Osteocyte (in vitro differentiated cells): ENCODE data around the gene ZNF808. TPM values are rescaled to one million over a fixed set of nuclear protein-coding genes. Genes with fewer than 3 reads are reported as not detected.
A peak's percentile ranks its signal among the peaks of the same experiment; 100 is the strongest.
"Not testable (repeated sequence)": the region's sequence is repeated elsewhere in the genome, so short reads cannot be mapped to it uniquely, and the experiment has no call there.

Source experiments
- DNase-seq: peaks from one replicate; pipeline ENCODE4 v3.0.0; 2021; ENCODE audit warnings: mixed read lengths; ENCODE audit not compliant: unreplicated experiment; ENCODE audit errors: extremely low spot score
- H3K27ac Mint-ChIP-seq: one replicate; pipeline ENCODE4 v1.8.0; 2021; ENCODE audit warnings: mild to moderate bottlenecking, mixed read lengths; ENCODE audit not compliant: unreplicated experiment
- H3K27me3 Mint-ChIP-seq: one replicate; pipeline ENCODE4 v1.8.0; 2021; ENCODE audit warnings: mixed read lengths; ENCODE audit not compliant: unreplicated experiment
- H3K36me3 Mint-ChIP-seq: one replicate; pipeline ENCODE4 v1.8.0; 2021; ENCODE audit warnings: mixed read lengths; ENCODE audit not compliant: unreplicated experiment
- H3K4me1 Mint-ChIP-seq: one replicate; pipeline ENCODE4 v1.8.0; 2021; ENCODE audit warnings: mixed read lengths; ENCODE audit not compliant: unreplicated experiment
- H3K4me3 Mint-ChIP-seq: one replicate; pipeline ENCODE4 v1.8.0; 2021; ENCODE audit warnings: mild to moderate bottlenecking, moderate library complexity, mixed read lengths; ENCODE audit not compliant: unreplicated experiment
- H3K9me3 Mint-ChIP-seq: one replicate; pipeline ENCODE4 v1.8.0; 2021; ENCODE audit warnings: mixed read lengths; ENCODE audit not compliant: unreplicated experiment
- long read RNA-seq: library from polyadenylated mRNA; unstranded; transcript quantifications from one replicate; pipeline ENCODE4 v2.0.0, GENCODE V29; 2021
- total RNA-seq: library from RNA; stranded (reverse); gene quantifications from 2 replicates; pipeline ENCODE4 v1.2.1, GENCODE V29; 2021
- TF ChIP-seq, protein P1 (sequence below): fragments of 200-600 bp; sonication (generic); IDR thresholded peaks from 2 replicates; pipeline ENCODE4 v1.5.0; 2021; ENCODE audit warnings: antibody characterized with exemption, mild to moderate bottlenecking, moderate library complexity

Gene ZNF808
- 22.8 and 29.2 TPM in 2 replicates for total RNA-seq
- long read RNA-seq, transcript ZNF808-205 (4 exons, 553 nt), result minor isoform, 6 of 29 reads
- long read RNA-seq, transcript ZNF808-201 (5 exons, 3,600 nt), result major isoform, 11 of 29 reads
- long read RNA-seq, partial matches to known transcripts, result 4 of 29 reads
- long read RNA-seq, other reads (novel, unspliced or antisense), result 5 of 29 reads

DNA sequence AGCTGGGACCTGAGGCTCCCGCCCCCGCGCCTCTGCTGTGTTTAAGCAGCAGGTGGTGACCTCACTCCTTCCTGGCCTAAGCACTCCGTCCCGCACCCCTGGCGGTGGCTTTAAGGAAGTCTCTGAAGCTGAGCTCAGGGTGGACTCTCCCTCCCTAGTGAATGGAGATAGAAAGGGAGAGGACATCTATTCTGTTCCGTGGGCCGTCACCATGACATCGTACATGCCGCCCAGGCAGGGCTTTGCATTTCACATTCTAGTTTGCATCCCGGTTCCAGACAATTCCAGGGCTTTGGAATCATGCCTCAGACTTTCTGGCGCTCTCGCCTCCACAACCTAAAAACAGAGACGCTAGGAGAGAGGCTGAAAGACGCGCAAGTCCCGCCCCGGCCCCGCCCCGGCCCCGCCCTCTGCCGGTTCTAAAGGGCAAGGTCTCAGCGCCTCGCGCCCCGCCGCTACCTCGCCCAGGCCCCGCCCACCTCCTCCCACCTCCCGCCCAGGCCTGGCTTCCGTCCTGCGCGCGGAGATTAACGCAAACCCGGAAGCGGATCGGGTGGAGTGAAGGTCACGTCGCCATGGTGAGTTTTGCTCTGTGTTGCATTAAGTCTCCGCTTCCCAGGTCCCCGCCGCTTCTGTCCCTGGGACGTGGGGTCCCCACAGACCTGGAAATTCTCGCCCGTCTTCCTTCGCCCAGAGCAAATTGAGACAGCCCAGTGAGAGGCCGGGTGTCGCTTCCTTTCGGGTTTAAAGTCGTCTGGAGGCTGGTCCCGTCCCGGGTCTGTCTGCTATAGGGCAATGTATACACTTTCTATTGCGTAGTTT lies at the start of gene ZNF808:
TSS of gene ZNF808 (plus strand) at position 535 of the 822 bp plus-strand sequence. CDS start 15,617 bp downstream, outside the sequence.
- Mint-ChIP-seq H3K27me3 (no peaks in the 10 kb centered on the region), H3K27ac (peak within 1 kb of the TSS; percentile 97), H3K4me1 (peaks cover 15% of the 10 kb centered on the region), H3K9me3 (peaks cover under 1% of the 10 kb centered on the region), H3K4me3 (peak within 1 kb of the TSS; percentile 95), H3K36me3 (peaks cover 10% of the 10 kb centered on the region)
- TF ChIP-seq, protein P1, sequence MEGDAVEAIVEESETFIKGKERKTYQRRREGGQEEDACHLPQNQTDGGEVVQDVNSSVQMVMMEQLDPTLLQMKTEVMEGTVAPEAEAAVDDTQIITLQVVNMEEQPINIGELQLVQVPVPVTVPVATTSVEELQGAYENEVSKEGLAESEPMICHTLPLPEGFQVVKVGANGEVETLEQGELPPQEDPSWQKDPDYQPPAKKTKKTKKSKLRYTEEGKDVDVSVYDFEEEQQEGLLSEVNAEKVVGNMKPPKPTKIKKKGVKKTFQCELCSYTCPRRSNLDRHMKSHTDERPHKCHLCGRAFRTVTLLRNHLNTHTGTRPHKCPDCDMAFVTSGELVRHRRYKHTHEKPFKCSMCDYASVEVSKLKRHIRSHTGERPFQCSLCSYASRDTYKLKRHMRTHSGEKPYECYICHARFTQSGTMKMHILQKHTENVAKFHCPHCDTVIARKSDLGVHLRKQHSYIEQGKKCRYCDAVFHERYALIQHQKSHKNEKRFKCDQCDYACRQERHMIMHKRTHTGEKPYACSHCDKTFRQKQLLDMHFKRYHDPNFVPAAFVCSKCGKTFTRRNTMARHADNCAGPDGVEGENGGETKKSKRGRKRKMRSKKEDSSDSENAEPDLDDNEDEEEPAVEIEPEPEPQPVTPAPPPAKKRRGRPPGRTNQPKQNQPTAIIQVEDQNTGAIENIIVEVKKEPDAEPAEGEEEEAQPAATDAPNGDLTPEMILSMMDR, result peak; percentile 64
- peak; percentile 96 for DNase-seq

DNA sequence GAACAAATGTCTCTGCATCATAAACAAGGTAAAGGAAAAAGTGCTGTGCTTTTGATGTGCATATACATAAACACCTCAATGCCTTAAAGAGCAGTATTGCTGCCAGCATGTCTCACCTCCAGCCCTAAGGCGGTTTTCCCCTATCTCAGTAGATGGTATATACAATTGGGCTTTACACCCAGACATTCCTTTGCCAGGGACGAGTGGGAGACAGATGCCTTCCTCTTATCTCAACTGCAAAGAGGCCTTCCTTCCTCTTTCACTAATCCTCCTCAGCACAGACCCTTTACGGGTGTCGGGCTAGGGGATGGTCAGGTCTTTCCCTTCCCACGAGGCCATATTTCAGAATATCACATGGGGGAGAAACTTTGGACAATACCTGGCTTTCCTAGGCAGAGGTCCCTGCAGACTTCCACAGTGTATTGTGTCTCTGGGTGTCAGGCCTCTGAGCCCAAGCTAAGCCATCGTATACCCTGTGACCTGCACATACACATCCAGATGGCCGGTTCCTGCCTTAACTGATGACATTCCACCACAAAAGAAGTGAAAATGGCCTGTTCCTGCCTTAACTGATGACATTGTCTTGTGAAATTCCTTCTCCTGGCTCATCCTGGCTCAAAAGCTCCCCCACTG lies 43.2 kb upstream of the ZNF808 start:
- peaks cover 28% of the 10 kb centered on the region for H3K9me3 Mint-ChIP-seq
- DNase-seq, H3K27me3 Mint-ChIP-seq, H3K36me3 Mint-ChIP-seq, H3K4me3 Mint-ChIP-seq, H3K4me1 Mint-ChIP-seq, H3K27ac Mint-ChIP-seq: not testable (repeated sequence)

DNA sequence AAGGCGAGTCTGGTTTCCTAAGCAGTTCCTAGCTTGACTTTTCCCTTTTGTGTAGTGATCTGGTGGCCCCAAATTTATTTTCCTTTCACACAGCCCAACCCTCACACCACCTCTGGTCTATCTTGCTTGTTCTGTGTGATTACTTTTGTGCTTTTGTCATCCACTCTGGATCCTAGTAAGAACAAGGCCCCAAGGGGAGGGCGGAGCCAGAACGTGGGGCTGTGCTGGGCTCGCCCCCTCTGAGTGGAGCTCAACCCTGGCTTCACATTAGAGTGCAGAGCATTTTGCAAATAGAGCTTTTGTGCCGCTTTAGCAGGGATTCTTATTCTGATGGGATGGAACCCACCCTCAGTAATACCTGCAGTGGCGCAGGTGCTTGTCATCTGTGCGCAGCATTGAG lies 42.4 kb upstream of the ZNF808 start:
- H3K9me3 Mint-ChIP-seq, result peaks cover 28% of the 10 kb centered on the region
- H3K27me3 Mint-ChIP-seq, H3K27ac Mint-ChIP-seq, H3K36me3 Mint-ChIP-seq, H3K4me3 Mint-ChIP-seq, H3K4me1 Mint-ChIP-seq: not testable (repeated sequence)
- DNase-seq, result peak; percentile 63

DNA sequence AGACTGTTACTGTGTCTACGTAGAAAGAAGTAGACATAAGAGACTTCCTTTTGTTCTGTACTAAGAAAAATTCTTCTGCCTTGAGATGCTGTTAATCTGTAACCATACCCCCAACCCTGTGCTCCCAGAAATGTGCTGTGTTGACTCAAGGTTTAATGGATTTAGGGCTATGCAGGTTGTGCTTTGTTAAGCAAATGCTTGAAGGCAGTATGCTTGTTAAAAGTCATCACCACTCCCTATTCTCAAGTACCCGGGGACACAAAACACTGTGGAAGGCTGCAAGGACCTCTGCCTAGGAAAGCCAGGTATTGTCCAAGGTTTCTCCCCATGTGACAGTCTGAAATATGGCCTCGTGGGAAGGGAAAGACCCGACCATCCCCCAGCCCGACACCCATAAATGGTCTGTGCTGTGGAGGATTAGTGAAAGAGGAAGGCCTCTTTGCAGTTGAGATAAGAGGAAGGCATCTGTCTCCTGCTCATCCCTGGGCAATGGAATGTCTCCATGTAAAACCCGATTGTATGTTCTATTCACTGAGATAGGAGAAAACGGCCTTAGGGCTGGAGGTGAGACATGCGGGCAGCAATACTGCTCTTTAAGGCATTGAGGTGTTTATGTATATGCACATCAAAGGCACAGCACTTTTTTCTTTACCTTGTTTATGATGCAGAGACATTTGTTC lies 41.8 kb upstream of the ZNF808 start:
- DNase-seq, H3K4me3 Mint-ChIP-seq: not testable (repeated sequence)
- peaks cover 29% of the 10 kb centered on the region for H3K9me3 Mint-ChIP-seq

DNA sequence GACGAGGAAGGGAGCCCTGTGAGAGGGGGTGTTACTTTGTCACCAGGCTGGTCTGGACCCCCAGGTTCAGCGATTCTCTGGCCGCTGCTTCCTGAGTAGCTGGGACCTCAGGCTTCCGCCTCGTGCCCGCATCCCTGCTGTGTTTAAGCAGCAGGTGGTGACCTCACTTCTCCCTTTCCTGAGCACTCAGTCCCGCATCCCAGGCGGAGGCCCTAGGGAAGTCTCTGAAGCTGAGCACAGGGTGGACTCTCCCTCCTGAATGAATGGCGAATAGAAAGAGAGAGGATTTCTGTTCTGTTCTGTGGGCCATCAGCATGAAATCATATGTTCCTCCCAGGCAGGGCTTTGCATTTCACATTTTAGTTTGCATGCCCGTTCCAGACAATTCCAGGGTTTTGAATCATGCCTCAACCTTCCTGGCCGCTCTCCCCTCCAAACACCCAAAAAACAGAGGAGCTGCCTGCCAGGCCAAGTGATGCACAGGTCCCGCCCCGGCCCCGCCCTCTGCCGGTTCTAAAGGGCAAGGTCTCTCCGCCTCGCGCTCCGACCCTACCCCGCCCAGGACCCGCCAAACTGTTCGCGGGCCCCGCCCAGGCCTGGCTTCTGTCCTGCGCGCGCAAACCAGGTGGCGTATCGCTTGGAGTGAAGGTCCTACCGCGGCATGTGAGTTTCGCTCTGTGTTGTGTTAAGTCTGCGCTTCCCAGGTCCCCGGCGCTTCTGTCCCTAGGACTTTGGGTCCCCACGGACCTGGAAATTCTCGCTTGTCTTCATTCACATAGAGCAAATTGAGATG lies 35.1 kb upstream of the ZNF808 start:
- DNase-seq, result no peak
- Mint-ChIP-seq H3K4me3 (peak overlapping the region; percentile 67), H3K36me3 (no peaks in the 10 kb centered on the region), H3K27ac (no peak overlapping the region), H3K4me1 (peaks cover 4% of the 10 kb centered on the region), H3K9me3 (peaks cover 18% of the 10 kb centered on the region), H3K27me3 (no peaks in the 10 kb centered on the region)
- TF ChIP-seq, protein P1, result no peak

More for the DNA sequence above, 41.8 kb upstream of the ZNF808 start:
- H3K4me1 Mint-ChIP-seq, H3K27ac Mint-ChIP-seq, H3K27me3 Mint-ChIP-seq, H3K36me3 Mint-ChIP-seq: not testable (repeated sequence)

DNA sequence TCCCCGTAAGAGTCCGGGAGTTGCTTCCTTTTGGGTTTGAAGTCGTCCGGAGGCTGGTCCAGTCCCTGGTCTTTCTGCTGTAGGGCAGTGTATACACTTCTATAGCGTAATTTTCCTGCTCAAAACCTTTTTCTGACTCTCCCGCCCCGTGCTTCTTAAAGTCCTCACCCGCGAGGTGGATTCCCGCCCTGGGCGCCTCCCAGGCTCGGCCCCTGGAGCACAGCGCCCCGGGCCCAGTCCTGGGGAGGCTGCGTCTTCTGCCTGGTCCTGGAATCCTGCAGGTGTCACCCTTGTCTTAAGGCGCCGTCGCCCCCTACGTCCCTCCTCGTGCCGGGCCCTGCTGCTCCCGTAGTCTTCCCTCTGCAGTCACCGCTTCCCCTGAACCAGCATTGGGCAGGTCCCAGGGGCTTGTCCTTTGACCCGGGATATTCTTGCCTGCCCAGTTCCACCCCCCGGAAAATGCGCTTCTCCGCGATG lies 34.4 kb upstream of the ZNF808 start:
- H3K27ac Mint-ChIP-seq, result no peak overlapping the region
- no peaks in the 10 kb centered on the region for H3K27me3 Mint-ChIP-seq
- peak overlapping the region; percentile 67 for H3K4me3 Mint-ChIP-seq
- no peak for DNase-seq
- TF ChIP-seq, protein P1, result peak; percentile 29
- no peaks in the 10 kb centered on the region for H3K36me3 Mint-ChIP-seq
- peaks cover 4% of the 10 kb centered on the region for H3K4me1 Mint-ChIP-seq
- peaks cover 23% of the 10 kb centered on the region for H3K9me3 Mint-ChIP-seq
